GM19099 (cell line): Measurements from ENCODE around the gene FILIP1.

Experiments
- POLR2A ChIP-seq: IDR thresholded peaks from 3 replicates; pipeline ENCODE4 v1.6.1; 2011; ENCODE audit warnings: low read depth; ENCODE audit not compliant: insufficient read length; ENCODE audit errors: extremely low read depth

FILIP1 gene

DNA sequence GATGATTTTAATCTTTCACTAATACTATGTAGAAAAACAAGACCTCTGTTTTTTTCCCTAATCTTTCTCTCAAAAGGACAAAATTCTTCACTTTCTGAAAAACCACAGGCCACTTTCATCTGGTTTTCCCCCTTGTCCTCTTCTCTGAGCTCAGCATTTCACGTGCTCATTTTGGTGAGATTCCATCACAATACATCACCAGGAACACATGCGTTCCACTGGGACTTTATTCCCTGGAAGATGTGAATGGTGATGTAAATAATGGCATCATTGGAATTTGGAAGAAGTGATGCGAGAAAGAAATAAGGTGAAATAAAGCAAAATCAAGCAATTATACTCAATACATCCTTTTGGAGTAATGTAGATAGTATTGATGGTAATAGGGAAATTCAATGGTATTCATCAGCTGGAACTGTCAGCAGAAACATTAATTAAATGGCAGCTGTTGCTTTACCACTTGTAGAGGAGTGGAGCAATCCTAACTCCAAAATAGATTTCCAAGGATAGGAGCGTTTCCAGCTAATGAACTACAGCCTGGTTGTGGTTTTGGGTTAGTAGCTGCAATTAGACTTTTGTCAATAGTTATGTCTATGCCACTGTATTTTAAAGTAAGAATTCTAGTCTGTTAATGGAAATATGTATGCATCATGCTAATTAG, 11.5 kb downstream of the FILIP1 start:
- no peak for TF ChIP-seq POLR2A

DNA sequence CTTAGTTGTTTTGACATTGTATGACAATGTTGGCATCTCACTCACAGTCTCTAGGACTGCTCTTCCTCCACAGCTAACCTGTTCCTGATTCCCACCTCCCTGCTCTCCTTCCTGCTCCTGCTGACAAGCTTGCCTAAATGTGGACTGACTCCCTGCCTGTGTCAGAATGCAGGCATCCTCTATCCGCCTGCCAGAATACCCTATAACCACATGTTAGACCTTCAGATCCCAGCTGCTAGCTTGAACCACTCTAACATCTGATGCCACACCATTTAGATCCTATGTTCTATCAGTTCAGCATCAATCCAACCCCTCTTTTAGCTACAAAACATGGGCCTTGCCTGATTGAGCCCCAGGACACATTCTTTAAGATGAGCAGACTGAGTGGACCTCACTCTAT, 12.2 kb downstream of the FILIP1 start:
- no peak for TF ChIP-seq POLR2A

DNA sequence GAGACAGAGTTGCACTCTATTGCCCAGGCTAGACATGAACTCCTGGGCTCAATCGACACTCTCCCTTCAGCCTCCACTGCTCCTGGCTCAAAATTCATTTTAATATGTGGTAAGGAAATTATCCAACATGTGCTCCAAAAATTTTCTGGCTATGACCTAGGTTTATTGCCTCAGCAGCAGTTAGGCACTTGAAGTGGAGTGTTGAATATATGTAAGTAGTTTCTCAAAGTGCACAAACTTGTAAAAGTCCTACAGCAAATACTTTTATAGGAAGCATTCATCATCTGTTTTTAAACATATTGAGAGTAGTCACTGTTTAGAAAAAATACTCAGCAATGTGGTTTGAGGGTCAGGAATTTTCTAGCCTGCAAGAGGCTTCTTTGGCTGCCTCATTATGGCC, 13.2 kb downstream of the FILIP1 start:
- no peak for TF ChIP-seq POLR2A

DNA sequence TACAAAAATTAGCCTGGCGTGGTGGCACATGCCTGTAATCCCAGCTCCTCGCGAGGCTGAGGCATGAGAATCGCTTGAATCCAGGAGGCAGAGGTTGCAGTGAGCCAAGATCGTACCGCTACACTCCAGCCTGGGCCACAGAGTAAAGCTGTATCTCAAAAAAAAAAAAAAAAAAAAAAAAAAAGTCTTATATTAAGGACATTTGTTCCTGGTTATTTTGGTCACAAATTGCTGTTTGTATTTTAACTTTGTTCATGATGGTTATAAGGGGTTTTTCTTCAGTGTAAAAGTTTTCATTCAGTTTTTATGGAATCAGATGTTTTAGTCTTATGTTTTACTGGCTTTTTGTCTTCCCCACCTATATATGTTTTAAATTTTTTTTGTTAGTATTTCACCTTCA, 13.9 kb downstream of the FILIP1 start:
- TF ChIP-seq POLR2A = no peak

DNA sequence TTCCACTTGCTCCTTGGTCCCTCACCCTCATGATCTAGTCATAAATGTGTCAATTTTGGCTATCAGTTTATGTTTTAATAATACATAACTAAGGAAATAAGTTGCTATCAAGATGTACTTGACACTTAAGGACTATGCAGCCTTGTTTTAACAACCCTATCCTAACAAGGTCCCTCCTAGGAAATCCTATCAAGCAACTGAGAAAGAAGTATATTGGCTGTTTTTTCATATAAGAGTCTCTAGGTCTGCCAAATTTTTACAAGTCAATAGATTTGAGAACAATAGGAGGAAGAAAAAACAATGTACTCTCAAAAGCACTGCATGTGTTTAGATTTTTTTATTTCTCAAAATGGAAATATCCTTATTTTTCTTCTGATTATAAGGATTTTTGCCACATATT, 14.7 kb downstream of the FILIP1 start:
- TF ChIP-seq POLR2A = no peak

DNA sequence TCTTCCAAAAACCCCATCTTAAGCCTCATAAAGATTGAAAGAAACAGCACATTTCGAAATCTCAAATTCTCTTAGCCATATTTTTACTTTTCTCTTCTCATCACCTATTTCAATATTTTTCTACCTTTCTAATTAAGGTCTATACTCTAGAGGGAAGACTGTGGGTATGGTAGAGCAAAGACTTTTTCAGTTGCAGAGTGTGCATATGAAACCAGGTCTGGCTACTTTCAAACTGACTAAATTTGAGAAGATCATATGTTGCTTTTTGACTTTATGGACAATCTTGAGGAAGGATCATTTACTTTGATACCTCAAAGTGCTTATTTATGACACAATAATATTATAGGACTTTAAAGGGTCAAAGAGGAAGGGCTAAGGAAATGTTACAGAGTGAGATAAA, 20.7 kb downstream of the FILIP1 start:
- no peak for TF ChIP-seq POLR2A

DNA sequence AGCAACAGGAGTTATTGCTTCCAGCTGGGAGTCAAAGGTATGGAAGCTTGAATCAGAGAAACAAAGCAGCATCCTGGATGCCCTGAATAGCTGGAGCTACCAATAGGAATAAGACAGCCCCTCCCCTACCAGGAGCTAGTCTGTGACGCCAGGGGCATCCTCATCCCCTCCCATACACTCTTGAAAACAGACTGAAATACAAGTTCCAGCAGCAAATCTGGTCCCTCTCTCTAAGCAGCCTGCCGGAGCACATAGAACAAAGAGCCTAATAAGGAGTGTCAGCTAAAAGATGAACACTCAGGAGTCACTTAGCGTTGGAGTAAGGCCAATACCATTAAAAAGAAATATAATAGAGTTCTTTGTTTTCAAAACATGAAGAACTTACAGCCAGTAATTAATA, 25.6 kb downstream of the FILIP1 start:
- TF ChIP-seq POLR2A = no peak

DNA sequence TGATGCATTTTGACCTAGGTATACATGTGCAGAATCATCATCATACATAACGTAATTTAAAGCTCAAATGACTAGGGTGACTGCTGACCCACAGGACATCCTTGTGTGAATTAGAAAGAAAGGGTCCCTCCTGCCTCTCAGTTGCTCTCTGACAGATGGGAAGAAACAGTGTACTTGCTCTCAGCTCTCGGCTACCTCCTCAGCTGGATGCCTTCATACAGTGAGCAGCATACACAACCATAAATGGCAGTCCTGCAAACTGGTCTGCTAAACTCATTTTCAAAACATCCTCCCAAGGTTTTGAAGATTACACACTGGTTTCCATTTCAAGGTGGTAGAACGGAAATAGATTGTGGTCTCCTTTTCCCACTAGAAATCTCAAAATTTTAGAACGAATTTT, 26.3 kb downstream of the FILIP1 start:
- no peak for TF ChIP-seq POLR2A

DNA sequence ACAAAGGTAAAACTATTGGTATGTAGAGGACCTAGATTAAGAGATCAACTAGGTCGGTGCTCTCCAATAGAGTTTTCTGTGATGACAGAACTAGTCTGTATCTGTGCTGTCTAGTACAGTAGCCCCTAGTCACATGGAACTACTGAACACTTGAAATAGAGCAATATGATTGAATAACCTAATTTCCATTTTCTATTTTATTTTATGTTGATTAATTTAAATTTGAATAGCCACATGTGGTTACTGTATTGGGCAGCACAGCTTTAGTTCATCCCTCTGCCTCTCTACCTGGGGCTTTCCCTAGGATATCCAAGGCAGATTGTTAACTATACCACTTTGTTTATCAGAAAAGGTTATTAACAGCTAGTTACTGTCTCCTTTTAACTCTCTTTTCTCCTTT, 27.0 kb downstream of the FILIP1 start:
- no peak for TF ChIP-seq POLR2A

DNA sequence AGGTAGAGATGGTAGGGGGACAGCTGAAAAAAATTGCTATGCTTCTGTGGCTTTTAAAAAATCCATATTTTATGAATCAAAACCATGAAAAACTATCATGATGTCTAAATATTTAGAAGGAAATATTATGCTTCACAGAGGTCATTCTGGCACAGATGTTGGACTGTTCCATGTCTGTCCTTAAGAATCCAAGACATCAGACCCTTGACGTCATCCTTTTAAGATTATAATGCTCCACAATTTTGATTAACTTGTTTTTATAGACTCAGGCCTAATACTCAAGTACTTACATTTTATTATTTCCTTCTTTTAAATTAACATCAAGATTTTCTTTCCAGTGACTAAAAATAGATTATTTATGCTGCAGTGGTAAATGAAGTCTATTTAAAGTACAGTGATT, 29.7 kb downstream of the FILIP1 start:
- TF ChIP-seq POLR2A = no peak

DNA sequence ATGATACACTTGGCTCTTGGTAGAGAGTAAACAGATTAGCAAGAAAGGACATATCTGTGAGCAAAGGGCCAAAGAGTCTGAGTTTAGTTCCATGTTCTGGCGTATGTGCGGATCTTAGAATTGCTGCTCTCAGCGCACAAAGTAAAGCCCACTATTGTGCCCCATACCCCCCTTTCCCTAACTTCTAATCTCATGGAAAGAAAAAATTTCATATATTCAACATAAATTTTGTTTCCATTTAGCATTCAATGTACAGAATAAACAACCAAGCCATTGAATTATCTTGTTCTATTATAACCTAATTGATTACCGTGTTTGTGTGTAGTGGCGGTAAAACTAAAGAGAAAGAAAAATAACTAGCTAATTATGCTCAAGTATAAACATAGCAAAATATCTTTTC, 30.5 kb downstream of the FILIP1 start:
- TF ChIP-seq POLR2A = no peak

DNA sequence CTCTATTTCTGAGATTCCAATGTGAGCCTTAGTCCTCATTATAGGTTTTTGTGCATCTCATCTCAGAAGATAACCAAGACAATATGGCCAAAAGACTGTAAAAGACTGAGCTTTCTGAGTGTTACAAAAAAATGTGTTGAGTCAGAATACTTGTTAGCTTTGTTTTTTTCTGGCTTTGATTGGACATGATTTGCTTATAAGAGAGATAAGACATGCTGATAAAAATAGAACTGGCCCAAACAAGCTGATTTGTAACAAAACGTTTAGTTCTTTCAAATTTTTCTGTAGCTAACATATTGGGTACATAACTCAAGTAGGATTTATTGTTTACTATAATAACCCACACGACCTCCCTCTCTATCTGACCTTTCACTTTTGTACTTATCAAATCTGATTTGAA, 32.9 kb downstream of the FILIP1 start:
- TF ChIP-seq POLR2A = no peak

DNA sequence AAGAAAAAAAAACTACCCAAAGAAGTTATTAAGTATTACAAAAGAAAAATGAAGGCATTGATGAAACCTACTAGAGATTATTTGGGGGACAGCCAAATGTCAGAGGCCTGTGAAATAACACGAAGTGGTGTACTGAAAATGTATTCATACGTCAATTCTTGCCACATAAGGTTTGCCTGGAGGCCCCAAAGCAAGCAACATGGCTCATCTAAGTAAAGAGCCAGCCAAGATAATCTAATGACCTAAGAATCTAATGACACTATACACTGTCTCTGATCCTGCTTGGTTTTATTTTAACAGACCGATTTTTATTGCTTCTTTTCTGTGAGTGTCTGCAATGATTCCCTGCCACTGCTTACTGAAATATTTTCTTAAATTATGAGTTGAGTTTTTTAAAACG, 34.7 kb downstream of the FILIP1 start:
- TF ChIP-seq POLR2A = no peak

DNA sequence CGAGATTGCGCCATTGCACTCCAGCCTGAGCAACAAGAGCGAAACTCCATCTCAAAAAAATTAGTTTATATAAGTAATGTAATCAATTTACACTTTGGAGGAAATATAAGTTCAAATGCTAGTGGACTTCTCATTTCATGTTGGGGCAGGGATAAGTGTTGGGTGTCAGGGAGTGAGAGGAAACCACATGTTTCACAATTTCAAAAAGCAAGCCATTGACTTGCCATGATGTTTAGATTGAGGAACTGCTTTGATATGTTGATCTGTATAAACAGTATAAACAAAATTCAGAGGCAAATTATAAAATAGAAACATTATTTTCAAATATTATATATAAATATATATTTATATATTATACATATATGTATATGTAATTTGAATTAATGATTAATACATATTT, 42.7 kb downstream of the FILIP1 start:
- TF ChIP-seq POLR2A = no peak

DNA sequence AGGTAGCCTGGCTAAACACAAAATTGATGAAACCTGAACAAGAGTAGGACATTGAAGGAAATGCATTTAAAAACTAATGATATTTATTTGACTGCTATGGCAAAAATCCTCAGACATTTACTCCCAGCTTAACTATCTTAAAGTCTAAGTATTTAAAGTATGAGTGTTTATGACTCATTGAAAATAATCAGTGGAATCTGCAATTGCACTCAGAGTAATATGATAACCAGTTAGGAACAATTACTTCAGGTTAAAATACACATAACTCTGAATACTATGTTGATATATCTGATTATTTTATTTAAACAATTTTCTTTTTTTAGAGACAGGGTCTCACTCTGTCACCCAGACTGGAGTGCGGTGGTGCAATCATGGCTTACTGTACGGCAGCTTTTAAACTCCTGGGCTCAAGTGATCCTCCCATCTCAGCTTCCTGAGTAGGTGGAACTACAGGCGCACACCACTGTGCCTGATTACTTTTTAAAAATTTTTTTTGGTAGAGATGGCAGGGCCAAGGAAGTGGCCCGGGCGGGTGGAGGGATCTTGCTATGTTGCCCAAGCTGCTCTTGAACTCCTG, 43.9 kb downstream of the FILIP1 start:
- no peak for TF ChIP-seq POLR2A

DNA sequence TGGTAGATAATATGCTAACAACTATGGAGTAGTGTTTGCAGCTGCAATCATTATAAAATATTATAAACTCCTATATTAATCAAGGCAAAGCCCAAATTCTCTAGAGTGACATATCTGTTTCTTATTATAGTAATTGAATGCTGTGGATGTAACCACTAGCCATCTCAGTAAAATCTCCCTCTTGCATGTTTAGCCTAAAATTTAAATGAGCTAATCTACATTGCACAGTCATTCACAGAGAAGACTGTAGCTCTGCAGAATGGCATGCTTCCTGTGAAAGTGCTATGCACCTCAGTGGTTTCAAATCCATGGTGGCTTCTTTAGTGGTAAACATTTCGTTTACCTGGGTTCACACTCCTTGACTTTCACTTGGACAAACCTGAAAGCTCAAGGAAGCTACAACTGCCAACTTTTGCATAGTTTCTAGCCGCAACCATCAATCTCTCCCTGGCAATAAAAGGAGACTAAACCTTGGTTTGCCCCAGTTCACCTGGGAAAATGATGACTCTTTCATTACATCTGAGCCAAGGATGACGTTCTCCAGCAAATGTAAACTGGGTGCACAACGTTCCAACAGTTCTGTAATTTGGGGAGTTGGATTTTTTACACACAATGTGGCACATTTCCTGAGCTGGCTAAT, 47.2 kb downstream of the FILIP1 start:
- TF ChIP-seq POLR2A = no peak
